Activated CD4-positive, alpha-beta T cell treated with anti-CD3 and anti-CD28 coated beads, Interleukin-2, amount 50 U/mL, for 24 hours (primary cell): ENCODE measurements around the gene C1RL.

ENCODE experiments used
- DNase-seq, 2 donors: peaks; one replicate each; pipeline ENCODE4 v3.0.0-alpha.2; 2020; ENCODE audit warnings: low read depth in 1 of 2, low spot score in 1 of 2

The C1RL gene

GRCh38 chr12:7139200-7139599 is 30.2 kb upstream of the C1RL start:
- DNase-seq, result no peak

- DNase-seq, result no peak
These were observed 28.9 kb upstream of the C1RL start for GRCh38 chr12:7137908-7138307.

- DNase-seq, result no peak
These were observed 27.7 kb upstream of the C1RL start for GRCh38 chr12:7136676-7137075.

GRCh38 chr12:7136071-7136470 is 27.1 kb upstream of the C1RL start:
- no peak for DNase-seq

GRCh38 chr12:7134396-7135166 is 25.6 kb upstream of the C1RL start:
- DNase-seq, result no peak

GRCh38 chr12:7131502-7131866 is 22.5 kb upstream of the C1RL start:
- DNase-seq, result no peak

- peak in 1 of 2 donors; percentile 25 for DNase-seq
These were observed 21.9 kb upstream of the C1RL start for GRCh38 chr12:7130701-7131501.

- peak; percentile 65 to 83 for DNase-seq
These were observed 21.1 kb upstream of the C1RL start, which contains the start of gene CLSTN3 for GRCh38 chr12:7129872-7130691. TSS of gene CLSTN3 (plus strand) at chr12:7130371. CDS start at chr12:7130649, 278 bp downstream.

- no peak for DNase-seq
These were observed 20.4 kb upstream of the C1RL start for GRCh38 chr12:7129287-7129871.

- no peak for DNase-seq
These were observed 19.8 kb upstream of the C1RL start, which contains the start of gene RBP5 for GRCh38 chr12:7128681-7129286. TSS of gene RBP5 (minus strand) at chr12:7128889. CDS start at chr12:7128775, 114 bp downstream.

- no peak for DNase-seq
These were observed 19.1 kb upstream of the C1RL start for GRCh38 chr12:7127916-7128626.

GRCh38 chr12:7125632-7126227 is 16.7 kb upstream of the C1RL start:
- no peak for DNase-seq

- DNase-seq, result no peak
These were observed 14.9 kb upstream of the C1RL start for GRCh38 chr12:7123806-7124522.

- DNase-seq, result no peak
These were observed 14.1 kb upstream of the C1RL start for GRCh38 chr12:7122811-7123769.

GRCh38 chr12:7121324-7121723 is 12.3 kb upstream of the C1RL start:
- no peak for DNase-seq

GRCh38 chr12:7120166-7120565 is 11.2 kb upstream of the C1RL start:
- no peak for DNase-seq

- DNase-seq, result no peak
These were observed 9.9 kb upstream of the C1RL start for GRCh38 chr12:7118881-7119280.

- no peak for DNase-seq
These were observed 8.7 kb upstream of the C1RL start for GRCh38 chr12:7117670-7118069.
